Endodermal cell (in vitro differentiated cells): ENCODE measurements around the gene KIF12. TPM values are rescaled to one million over a fixed set of nuclear protein-coding genes. Genes with fewer than 3 reads are reported as not detected.

Experiments
- DNase-seq: peaks from one replicate; pipeline ENCODE4 v3.0.0-alpha.2; 2017
- H3K27ac ChIP-seq: 2 replicates; pipeline ENCODE4 v1.5.1; 2013; ENCODE audit warnings: mild to moderate bottlenecking, low read depth, low read length, moderate library complexity
- H3K27me3 ChIP-seq: 2 replicates; pipeline ENCODE4 v1.6.1; 2013; ENCODE audit warnings: mild to moderate bottlenecking, low read length, moderate library complexity; ENCODE audit not compliant: insufficient read depth, control insufficient read depth, poor library complexity, severe bottlenecking
- H3K36me3 ChIP-seq: 2 replicates; pipeline ENCODE4 v1.7.0; 2013; ENCODE audit warnings: mild to moderate bottlenecking, low read length, moderate library complexity; ENCODE audit not compliant: control insufficient read depth, insufficient read depth
- H3K4me1 ChIP-seq: one replicate; pipeline ENCODE4 v1.7.0; 2013; ENCODE audit warnings: low read length; ENCODE audit not compliant: control insufficient read depth, insufficient read depth
- H3K4me3 ChIP-seq: 2 replicates; pipeline ENCODE4 v1.5.1; 2013; ENCODE audit warnings: mild to moderate bottlenecking, low read length, moderate library complexity
- H3K9ac ChIP-seq: 2 replicates; pipeline ENCODE4 v1.6.1; 2013; ENCODE audit warnings: mild to moderate bottlenecking, low read length, moderate library complexity; ENCODE audit not compliant: poor library complexity, severe bottlenecking; ENCODE audit errors: extremely low read depth
- H3K9me3 ChIP-seq: 2 replicates; pipeline ENCODE4 v1.6.1; 2013; ENCODE audit warnings: mild to moderate bottlenecking, low read length, moderate library complexity; ENCODE audit not compliant: control insufficient read depth
- H3K27ac Mint-ChIP-seq: 2 replicates; pipeline ENCODE4 v1.8.0; 2020; ENCODE audit warnings: mixed read lengths
- H3K27me3 Mint-ChIP-seq: 2 replicates; pipeline ENCODE4 v1.8.0; 2021; ENCODE audit warnings: mild to moderate bottlenecking, mixed read lengths; ENCODE audit not compliant: insufficient read depth
- H3K36me3 Mint-ChIP-seq: 2 replicates; pipeline ENCODE4 v1.8.0; 2020; ENCODE audit warnings: low read depth, mixed read lengths
- H3K4me1 Mint-ChIP-seq: 2 replicates; pipeline ENCODE4 v1.8.0; 2020; ENCODE audit warnings: mixed read lengths
- H3K4me3 Mint-ChIP-seq: 2 replicates; pipeline ENCODE4 v1.8.0; 2020; ENCODE audit warnings: mild to moderate bottlenecking, moderate library complexity, mixed read lengths
- H3K9me3 Mint-ChIP-seq: 2 replicates; pipeline ENCODE4 v1.8.0; 2020; ENCODE audit warnings: mild to moderate bottlenecking, mixed read lengths
- CTCF ChIP-seq: fragments of 200-600 bp; sonication (generic); conservative IDR thresholded peaks from 2 replicates; pipeline ENCODE4 v1.5.0; 2021; ENCODE audit warnings: antibody characterized with exemption, mild to moderate bottlenecking
- WGBS, 2 experiments: methylation state at CpG; one replicate each; pipeline versions ENCODE4 v1.1.5 to v1.1.7; 2013; ENCODE audit warnings: missing lambda C conversion rate in 2 of 2, mixed read lengths in 1 of 2; ENCODE audit not compliant: insufficient coverage in 1 of 2, insufficient read length in 1 of 2; 5-methylcytosine and 5-hydroxymethylcytosine counted together
- total RNA-seq, 2 donors: library from RNA; stranded (reverse); fragmentation: NEBNext Ultra II Directional in 1 of 2; extraction: Animal tissue kit (Norgen Biotek cat#: 25700) in 1 of 2; gene quantifications; 2 replicates in 1 of 2; 3 replicates in 1 of 2; pipeline ENCODE4 v1.2.1, GENCODE V29; 2021

Gene KIF12
- total RNA-seq, 2 donors from 2014 or later: 11.4 to 16.3 TPM

DNA sequence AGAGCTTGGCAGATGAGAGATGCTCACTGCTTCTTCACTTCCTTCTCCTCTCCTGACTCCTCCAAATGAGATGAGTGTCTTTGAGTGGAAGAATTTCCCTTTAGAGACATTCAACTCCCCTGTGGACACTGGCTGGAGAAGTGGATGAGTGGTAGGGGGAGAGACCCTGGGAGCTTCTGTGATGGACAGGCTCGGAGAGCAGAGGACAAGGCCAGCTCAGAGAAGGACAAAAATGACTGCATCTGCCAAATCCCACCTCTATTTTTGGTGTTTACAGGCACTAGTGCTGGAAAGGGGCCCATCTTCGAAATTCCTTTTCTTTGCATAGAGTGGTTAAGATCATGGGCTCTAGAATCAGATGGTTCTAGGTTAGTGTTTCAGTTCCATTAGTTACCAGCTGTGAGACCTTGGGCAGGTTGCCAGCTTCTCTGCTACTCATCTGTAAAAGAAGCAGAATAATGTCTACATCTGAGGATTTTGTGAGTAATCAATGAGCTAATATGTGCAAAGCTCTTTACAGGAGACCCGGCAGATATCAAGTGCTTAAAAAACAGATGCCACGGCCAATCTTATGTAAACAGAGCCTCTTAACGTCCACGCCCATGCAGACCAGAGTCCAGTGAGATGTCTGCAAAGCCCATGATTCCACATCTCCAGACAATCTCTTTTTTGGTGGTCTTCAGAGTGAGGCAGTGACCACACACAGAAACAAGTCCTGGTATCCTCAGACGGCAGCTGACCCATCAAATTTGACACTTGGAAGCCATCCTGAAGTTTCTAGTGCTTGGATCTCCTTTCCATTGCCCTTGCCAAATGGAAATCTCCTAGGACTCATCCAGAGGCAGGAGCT lies 42.7 kb upstream of the KIF12 start:
- Mint-ChIP-seq H3K4me3 (no peak overlapping the region), H3K4me1 (no peaks in the 10 kb centered on the region), H3K27ac (no peak overlapping the region), H3K36me3 (no peaks in the 10 kb centered on the region), H3K9me3 (no peaks in the 10 kb centered on the region), H3K27me3 (peaks cover 24% of the 10 kb centered on the region)
- Histone ChIP-seq H3K27me3 (peaks cover 13% of the 10 kb centered on the region), H3K4me1 (peaks cover 6% of the 10 kb centered on the region), H3K36me3 (no peaks in the 10 kb centered on the region), H3K4me3 (no peak overlapping the region), H3K9me3 (no peaks in the 10 kb centered on the region), H3K9ac (no peak overlapping the region), H3K27ac (no peak overlapping the region)
- no peak for TF ChIP-seq CTCF
- WGBS, 2 experiments: 90 to 95% methylated on average over 6 to 7 of the region's 7 CpGs
- no peak for DNase-seq

DNA sequence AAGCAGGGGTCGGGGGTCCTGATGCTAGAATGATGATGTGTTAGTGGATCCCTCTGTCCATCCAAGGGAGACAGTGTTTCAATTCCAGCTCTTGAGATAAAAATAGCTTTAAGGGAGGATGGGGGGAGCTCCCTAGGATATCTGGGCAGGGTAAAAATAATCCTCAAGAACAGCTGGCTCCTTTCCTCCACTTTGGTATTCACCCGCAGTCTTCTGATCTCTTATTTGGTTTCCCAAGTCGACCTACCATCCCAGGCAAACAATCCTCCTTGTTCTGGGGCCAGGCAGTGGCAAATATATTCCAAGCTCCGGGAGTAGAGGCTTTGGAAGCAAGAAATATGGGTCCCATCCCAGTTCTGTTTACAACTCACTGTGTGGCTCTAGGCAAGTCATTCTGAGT lies 41.8 kb upstream of the KIF12 start:
- Mint-ChIP-seq H3K4me1 (no peaks in the 10 kb centered on the region), H3K36me3 (no peaks in the 10 kb centered on the region), H3K9me3 (no peaks in the 10 kb centered on the region), H3K4me3 (no peak overlapping the region), H3K27ac (no peak overlapping the region), H3K27me3 (peaks cover 26% of the 10 kb centered on the region)
- no peaks in the 10 kb centered on the region for H3K36me3 ChIP-seq
- no peak for TF ChIP-seq CTCF
- 77 to 89% methylated on average over 3 to 4 of the region's 4 CpGs for WGBS, 2 experiments
- H3K27me3 ChIP-seq: peaks cover 6% of the 10 kb centered on the region
- no peak for DNase-seq
- no peak overlapping the region for H3K27ac ChIP-seq
- no peak overlapping the region for H3K4me3 ChIP-seq
- H3K9ac ChIP-seq: no peak overlapping the region
- no peaks in the 10 kb centered on the region for H3K9me3 ChIP-seq
- peaks cover 6% of the 10 kb centered on the region for H3K4me1 ChIP-seq

DNA sequence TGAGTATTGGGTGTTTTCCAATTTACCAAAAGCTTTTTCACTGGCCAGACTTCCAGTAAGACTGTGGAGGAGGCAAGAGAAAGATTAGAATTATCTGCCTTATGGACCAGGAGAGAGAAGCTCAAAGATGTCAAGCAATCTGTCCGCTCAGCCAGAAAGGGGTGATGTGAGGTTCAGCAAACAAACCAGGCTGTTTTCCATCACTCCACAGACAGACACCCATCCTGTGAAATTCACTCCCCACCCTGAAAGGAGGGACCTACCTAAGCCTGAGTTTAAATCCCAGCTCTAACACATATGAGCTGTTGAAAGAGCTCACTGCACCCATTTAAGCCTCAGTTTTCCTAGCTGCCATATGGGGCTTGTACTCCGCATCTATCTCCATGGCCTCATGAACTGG lies 41.3 kb upstream of the KIF12 start:
- Mint-ChIP-seq H3K4me1 (no peaks in the 10 kb centered on the region), H3K9me3 (no peaks in the 10 kb centered on the region), H3K36me3 (no peaks in the 10 kb centered on the region), H3K4me3 (no peak overlapping the region), H3K27ac (no peak overlapping the region), H3K27me3 (peaks cover 29% of the 10 kb centered on the region)
- H3K9ac ChIP-seq: no peak overlapping the region
- no peaks in the 10 kb centered on the region for H3K9me3 ChIP-seq
- peaks cover 6% of the 10 kb centered on the region for H3K4me1 ChIP-seq
- H3K4me3 ChIP-seq: no peak overlapping the region
- H3K27me3 ChIP-seq: peaks cover 6% of the 10 kb centered on the region
- no peak for DNase-seq
- TF ChIP-seq CTCF: no peak
- no peaks in the 10 kb centered on the region for H3K36me3 ChIP-seq
- H3K27ac ChIP-seq: no peak overlapping the region
- WGBS, 2 experiments: 97 to 100% methylated on average over 1 to 2 of the region's 2 CpGs
